Measurements from ENCODE around the gene GNA12.

The GNA12 gene

GRCh38 chr7:2843191-2843685, 870 bp downstream of the GNA12 start:
- no peak for TF ChIP-seq Cebpa-rat (IDR thresholded peaks at IDR 0.05)
- Histone ChIP-seq H3K9ac (peak overlapping the region; percentile 91), H3K4me1 (peaks cover 57% of the 10 kb centered on the region), H3K27ac (peak overlapping the region; percentile 90), H4K20me1 (peaks cover 42% of the 10 kb centered on the region), H3K27me3 (no peaks in the 10 kb centered on the region), H3K9me3 (peaks cover 9% of the 10 kb centered on the region; the same call in 1 of the 2 replicates), H3K4me2 (peak overlapping the region; percentile 97), H3K4me3 (peak overlapping the region; percentile 91), H3K36me3 (peaks cover 45% of the 10 kb centered on the region)

DNA sequence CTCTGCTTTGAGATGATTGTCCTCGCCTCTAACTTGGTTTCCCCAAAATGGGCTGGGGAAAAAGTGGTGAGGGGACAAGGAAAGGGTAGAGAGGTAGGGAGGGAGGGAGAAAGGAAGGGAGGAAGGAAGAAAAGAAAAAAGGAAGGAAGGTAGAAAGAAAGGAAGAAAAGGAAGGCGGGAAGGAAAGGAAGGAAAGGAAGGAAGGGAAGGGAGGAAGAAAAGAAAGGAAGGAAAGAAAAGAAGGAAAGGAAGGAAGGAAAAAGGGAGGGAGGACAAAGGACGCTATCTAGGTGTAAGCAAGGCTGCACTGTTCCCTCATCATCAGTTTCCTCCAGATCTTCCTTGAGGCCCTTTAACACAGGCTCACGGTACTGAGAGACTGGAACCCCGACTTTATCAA, 2.2 kb downstream of the GNA12 start:
- peak overlapping the region; percentile 28 for H3K27ac ChIP-seq
- H3K9ac ChIP-seq = peak overlapping the region; percentile 46; the same call in 1 of the 2 replicates
- peak overlapping the region; percentile 97 for H3K4me2 ChIP-seq
- peaks cover 9% of the 10 kb centered on the region; the same call in 1 of the 2 replicates for H3K9me3 ChIP-seq
- H3K27me3 ChIP-seq = no peaks in the 10 kb centered on the region
- TF ChIP-seq Cebpa-rat (IDR thresholded peaks at IDR 0.05) = no peak
- peak overlapping the region; percentile 91 for H3K4me3 ChIP-seq
- peaks cover 47% of the 10 kb centered on the region for H4K20me1 ChIP-seq
- H3K4me1 ChIP-seq = peaks cover 69% of the 10 kb centered on the region
- peaks cover 53% of the 10 kb centered on the region for H3K36me3 ChIP-seq

DNA sequence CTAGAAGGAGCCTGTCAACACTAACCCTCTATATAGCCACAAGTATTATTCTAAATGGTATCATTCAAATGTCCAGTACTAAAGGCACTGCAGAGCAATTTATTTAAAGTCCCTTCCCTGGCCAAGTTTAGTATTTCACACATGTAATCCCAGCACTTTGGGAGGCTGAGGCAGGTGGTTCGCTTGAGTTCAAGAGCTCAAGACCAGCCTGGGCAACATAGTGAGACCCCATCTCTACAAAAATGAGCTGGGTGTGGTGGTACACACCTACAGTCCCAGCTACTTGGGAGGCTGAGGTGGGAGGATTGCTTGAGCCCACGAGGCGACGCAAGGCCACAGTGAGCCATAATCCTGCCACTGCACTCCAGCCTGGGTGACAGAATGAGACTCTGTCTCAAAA, 3.6 kb downstream of the GNA12 start:
- no peak for TF ChIP-seq Cebpa-rat (IDR thresholded peaks at IDR 0.05)
- Histone ChIP-seq H3K36me3 (peaks cover 59% of the 10 kb centered on the region), H3K4me2 (peak overlapping the region; percentile 97), H3K4me3 (no peak overlapping the region), H3K9me3 (peaks cover under 1% of the 10 kb centered on the region; the same call in 1 of the 2 replicates), H3K4me1 (peaks cover 69% of the 10 kb centered on the region), H4K20me1 (peaks cover 61% of the 10 kb centered on the region), H3K9ac (no peak overlapping the region), H3K27me3 (no peaks in the 10 kb centered on the region), H3K27ac (no peak overlapping the region)

DNA sequence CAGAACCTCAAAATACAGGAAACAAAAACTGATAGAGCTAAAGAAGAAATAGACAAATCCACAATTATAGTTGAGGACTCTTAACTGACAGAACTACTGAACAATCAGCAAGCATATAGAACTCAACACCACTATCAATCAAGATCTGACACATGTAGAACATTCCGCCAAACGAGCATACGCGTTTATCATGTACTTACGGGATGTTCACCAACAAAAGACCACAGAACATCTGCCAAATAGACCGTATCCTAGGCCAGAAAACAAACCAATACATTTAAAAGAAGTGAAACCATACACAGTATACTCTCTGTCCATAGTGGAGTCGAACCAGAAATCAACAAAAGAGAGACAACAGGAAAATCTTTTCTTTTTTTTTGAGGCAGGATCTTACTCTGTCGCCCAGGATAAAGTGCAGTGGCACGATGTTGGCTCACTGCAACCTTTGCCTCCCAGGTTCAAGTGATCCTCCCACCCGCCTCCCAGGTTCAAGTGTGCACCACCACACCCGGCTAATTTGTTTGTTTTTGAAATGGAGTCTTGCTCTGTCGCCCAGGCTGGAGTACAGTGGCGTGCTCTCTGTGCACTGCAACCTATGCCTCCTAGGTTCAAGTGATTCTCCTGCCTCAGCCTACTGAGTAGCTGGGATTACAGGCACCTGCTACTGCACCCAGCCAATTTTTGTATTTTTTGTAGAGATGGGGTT, 5.1 kb downstream of the GNA12 start:
- Histone ChIP-seq H3K27ac (peak overlapping the region; percentile 3; the same call in 1 of the 2 replicates), H3K4me3 (peak overlapping the region; percentile 16; the same call in 1 of the 2 replicates), H4K20me1 (peaks cover 74% of the 10 kb centered on the region), H3K27me3 (no peaks in the 10 kb centered on the region), H3K4me2 (peak overlapping the region; percentile 97), H3K9me3 (no peaks in the 10 kb centered on the region; the same call in 1 of the 2 replicates), H3K4me1 (peaks cover 64% of the 10 kb centered on the region), H3K36me3 (peaks cover 73% of the 10 kb centered on the region), H3K9ac (no peak overlapping the region)
- no peak for TF ChIP-seq Cebpa-rat (IDR thresholded peaks at IDR 0.05)

- H4K20me1 ChIP-seq = peaks cover 79% of the 10 kb centered on the region
- TF ChIP-seq Cebpa-rat (IDR thresholded peaks at IDR 0.05) = no peak
- H3K4me2 ChIP-seq = peak overlapping the region; percentile 97
- H3K9me3 ChIP-seq = no peaks in the 10 kb centered on the region; the same call in 1 of the 2 replicates
- no peak overlapping the region for H3K9ac ChIP-seq
- no peaks in the 10 kb centered on the region for H3K27me3 ChIP-seq
- peaks cover 64% of the 10 kb centered on the region for H3K4me1 ChIP-seq
- peaks cover 78% of the 10 kb centered on the region for H3K36me3 ChIP-seq
- H3K4me3 ChIP-seq = no peak overlapping the region; the same call in 1 of the 2 replicates
- no peak overlapping the region; the same call in 1 of the 2 replicates for H3K27ac ChIP-seq
Observed at GRCh38 chr7:2838451-2838850, 5.7 kb downstream of the GNA12 start.

GRCh38 chr7:2837496-2837895, 6.6 kb downstream of the GNA12 start:
- peak overlapping the region; percentile 28 for H3K4me2 ChIP-seq
- peaks cover 79% of the 10 kb centered on the region for H4K20me1 ChIP-seq
- H3K36me3 ChIP-seq = peaks cover 88% of the 10 kb centered on the region
- H3K9ac ChIP-seq = no peak overlapping the region
- H3K27ac ChIP-seq = peak overlapping the region; percentile 10; the same call in 1 of the 2 replicates
- H3K4me3 ChIP-seq = no peak overlapping the region
- no peak for TF ChIP-seq Cebpa-rat (IDR thresholded peaks at IDR 0.05)
- no peaks in the 10 kb centered on the region; the same call in 1 of the 2 replicates for H3K9me3 ChIP-seq
- peaks cover 54% of the 10 kb centered on the region for H3K4me1 ChIP-seq
- H3K27me3 ChIP-seq = no peaks in the 10 kb centered on the region

DNA sequence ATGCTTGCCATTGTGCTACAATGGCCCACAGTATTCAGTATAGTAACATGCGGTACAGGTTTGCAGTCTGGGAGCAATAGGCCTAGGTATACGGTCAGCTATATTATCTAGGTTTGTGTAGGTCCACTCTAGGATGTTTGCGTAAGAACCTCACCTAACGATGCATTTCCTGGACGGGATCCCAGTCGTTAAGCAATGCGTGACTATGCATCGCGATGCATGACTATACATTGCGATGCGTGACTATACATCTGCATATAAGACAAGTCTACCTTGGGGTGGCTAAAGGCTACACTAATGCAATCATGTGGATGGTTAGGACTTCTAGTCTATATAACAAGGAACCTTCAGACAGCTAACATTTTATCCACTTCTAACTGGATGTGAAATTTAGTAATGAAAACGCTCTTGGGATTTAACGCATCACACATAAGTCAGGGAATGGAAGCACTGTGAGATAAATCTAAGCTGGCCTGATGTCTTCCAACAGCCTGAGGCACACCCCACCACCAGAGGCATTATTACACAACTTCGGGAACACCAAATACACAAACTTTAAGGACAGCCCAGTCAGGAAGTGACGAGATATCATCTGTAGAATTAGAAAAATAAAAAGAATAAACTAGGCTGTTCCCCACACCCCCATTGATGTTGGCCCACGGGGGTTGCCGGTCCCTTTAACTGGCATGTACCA, 9.2 kb downstream of the GNA12 start:
- H3K27me3 ChIP-seq = no peaks in the 10 kb centered on the region
- H4K20me1 ChIP-seq = peaks cover 79% of the 10 kb centered on the region
- H3K4me3 ChIP-seq = no peak overlapping the region
- H3K4me1 ChIP-seq = peaks cover 32% of the 10 kb centered on the region
- no peak overlapping the region for H3K9ac ChIP-seq
- H3K36me3 ChIP-seq = peaks cover 92% of the 10 kb centered on the region
- no peak overlapping the region for H3K4me2 ChIP-seq
- no peak for TF ChIP-seq Cebpa-rat (IDR thresholded peaks at IDR 0.05)
- H3K27ac ChIP-seq = no peak overlapping the region
- H3K9me3 ChIP-seq = no peaks in the 10 kb centered on the region; the same call in 1 of the 2 replicates

DNA sequence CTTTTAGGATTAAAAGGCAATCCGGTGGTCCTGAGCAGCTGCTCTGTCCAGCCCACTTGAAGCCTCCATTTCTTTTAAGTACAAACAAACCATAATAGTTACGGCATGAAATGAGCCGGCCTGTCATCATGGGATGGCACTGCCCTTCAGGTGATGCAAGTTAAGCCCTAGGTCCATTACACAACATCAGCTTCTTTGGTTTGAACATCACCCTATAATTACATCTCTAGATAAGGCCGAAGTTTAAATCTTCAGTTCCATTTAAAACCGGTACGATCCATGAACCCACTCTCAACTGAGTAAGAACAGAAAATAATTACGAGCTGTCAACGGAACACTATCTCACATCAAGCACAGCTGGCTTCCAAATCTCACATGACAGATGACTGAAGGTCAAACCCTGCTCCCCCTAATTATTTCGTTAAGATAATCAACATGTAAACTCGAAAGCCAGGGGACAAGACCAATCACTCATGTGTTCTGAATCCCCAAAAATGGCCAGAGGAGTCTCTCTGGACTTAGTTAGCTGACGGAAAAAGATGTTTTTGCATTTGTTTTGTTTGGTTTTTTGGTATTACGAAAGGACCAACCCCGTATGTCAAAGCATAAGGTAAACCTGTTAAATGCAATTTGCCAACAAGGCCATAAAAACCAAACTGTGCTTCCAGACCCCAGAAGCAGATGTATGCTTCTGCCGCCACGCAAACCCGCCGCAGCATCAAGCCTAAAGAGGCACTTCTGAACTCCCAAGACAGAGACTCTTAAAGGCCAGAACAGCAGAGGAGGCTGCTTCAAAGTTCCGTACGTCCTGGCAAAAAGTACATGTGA, 10.8 kb downstream of the GNA12 start:
- Histone ChIP-seq H3K4me2 (no peak overlapping the region), H4K20me1 (peaks cover 87% of the 10 kb centered on the region), H3K27ac (no peak overlapping the region), H3K9ac (no peak overlapping the region), H3K9me3 (no peaks in the 10 kb centered on the region; the same call in 1 of the 2 replicates), H3K4me1 (peaks cover 30% of the 10 kb centered on the region), H3K4me3 (no peak overlapping the region), H3K27me3 (no peaks in the 10 kb centered on the region), H3K36me3 (peaks cover 99% of the 10 kb centered on the region)
- no peak for TF ChIP-seq Cebpa-rat (IDR thresholded peaks at IDR 0.05)

DNA sequence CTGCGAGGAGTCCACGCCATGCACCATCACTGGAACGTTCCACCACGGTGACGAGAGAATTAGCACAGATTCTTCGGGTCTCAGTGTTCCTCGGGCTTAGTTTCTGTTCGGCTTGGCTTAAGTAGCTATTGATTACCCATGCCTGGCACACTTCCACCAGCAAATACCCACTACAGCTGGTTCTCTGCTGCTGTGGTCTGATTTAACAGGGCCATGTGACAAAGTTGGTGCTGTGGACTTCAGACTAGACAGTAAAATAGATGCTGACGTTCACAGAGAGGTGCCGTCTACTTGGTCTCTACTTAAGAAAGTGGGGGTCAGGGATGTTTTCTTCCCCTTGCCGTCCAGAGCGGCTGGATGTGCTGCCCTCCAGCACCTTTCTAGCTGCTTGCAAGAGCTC, 11.6 kb downstream of the GNA12 start:
- Histone ChIP-seq H3K4me1 (peaks cover 27% of the 10 kb centered on the region), H4K20me1 (peaks cover 88% of the 10 kb centered on the region), H3K27ac (no peak overlapping the region), H3K4me3 (no peak overlapping the region), H3K9ac (no peak overlapping the region), H3K36me3 (peaks cover 95% of the 10 kb centered on the region), H3K4me2 (no peak overlapping the region), H3K27me3 (no peaks in the 10 kb centered on the region), H3K9me3 (no peaks in the 10 kb centered on the region; the same call in 1 of the 2 replicates)
- no peak for TF ChIP-seq Cebpa-rat (IDR thresholded peaks at IDR 0.05)

Measured in BLaER1 (cell line).